ENCODE results near the gene CYSTM1.
A peak's percentile ranks its signal among the peaks of the same experiment; 100 is the strongest.
"Not testable (repeated sequence)": the region's sequence is repeated elsewhere in the genome, so short reads cannot be mapped to it uniquely, and the experiment has no call there.

Gene CYSTM1

DNA sequence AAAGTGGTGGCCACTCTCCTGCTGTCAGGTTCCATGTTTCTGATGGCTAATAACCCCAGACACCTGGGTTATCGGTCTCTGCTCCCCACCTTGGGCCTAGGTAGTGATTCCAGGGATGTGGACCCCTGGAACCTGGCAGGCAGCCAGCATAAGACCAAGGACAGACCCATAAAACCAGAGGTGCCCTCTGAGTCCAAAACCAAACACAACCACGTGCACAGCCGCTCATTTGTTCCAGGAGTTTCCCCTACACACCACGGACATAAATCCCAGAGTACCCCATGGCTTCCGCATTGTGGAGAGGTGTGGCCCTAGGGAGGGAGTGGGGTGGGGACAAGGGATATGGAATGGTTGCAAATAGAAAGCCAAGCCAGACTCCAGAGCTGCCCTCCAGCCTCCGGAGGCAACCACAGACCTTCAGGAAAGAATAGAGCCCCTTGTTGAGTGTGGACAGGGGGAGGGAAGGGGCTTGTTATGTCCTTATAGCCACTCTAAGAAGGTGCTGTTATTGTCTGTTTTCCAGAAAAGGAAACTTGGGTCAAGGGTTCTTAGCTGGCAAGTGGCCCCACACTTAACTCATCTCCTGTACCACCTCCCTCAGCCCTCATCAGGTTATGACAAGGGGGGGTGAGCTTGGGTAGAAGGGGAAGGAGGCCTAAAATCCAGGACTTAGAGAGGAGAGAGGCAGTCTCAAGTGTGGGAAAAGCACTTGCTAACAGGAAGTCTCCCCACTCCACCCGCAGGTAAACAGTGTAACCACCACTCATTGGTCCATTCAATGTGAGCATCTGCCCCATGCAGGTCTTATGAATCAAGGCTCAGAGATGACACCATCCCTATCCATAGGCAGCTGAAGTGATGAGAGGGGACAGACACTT lies 23.6 kb upstream of the CYSTM1 start:
- no peak for DNase-seq

DNA sequence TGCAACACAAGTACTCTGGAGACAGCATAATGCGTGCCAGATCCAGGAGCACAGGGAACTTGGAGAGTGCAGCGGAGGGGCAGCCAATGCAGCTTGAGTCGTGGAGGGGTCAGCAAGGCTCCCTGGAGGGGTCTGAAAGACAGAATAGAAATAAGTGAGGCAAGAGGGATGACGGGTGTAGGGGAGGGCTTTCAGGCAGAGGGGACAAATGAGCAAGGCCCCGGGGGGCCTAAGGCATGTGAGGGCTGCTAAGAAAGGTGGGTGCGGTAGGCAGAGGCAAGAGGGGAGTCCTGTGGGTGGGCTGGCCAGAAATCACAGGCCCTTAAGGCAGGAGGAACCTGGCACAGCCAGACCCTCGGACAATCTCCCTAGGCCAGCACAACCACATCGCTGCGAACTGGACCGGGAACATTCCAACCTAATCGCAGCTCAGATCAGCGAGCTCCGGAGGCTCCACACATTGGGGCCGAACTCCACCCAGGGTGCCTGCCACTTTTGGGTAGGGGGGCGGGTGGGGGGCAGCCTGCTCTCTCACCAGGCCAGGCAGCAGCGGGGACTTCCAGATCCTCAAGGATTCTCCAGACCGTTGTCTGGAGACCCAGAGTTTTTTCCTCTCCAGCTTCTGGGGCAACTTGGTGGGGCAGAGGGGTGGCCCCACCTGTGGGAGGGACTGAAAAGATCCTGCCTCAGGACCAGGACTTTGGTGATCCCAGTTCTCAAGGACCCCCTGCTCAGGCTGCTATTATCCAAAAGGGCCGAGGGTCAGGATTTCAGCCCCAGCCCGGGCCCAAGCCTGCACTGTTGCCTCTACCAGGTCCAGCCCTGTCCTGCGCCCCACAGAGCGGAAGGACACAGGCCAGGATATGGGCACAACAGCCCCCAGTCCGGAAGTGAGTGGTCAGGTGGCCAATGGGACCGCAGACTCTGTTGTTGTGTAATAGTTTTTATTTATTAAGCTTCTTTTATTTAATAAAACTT lies 22.7 kb upstream of the CYSTM1 start:
- no peak for DNase-seq

DNA sequence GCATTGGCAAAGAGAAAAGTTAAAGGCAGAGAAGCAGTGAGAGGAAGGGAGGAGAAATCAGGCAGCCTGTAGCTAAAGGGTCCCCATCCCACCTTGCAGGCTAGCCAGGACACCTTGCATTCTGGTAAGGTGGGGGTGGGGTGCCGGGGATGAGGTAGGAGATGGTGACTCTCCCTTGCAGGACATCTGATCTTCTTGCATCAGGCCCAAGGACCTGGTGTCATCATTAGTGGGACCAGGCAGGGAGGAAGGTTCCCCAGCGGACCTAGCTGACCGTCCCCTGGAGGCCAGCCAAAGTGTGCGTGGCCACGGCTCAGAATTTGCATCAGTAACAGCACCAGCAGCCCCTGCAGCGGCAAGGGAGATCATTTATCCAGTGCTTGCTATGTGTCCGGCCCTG lies 21.7 kb upstream of the CYSTM1 start:
- no peak for DNase-seq

DNA sequence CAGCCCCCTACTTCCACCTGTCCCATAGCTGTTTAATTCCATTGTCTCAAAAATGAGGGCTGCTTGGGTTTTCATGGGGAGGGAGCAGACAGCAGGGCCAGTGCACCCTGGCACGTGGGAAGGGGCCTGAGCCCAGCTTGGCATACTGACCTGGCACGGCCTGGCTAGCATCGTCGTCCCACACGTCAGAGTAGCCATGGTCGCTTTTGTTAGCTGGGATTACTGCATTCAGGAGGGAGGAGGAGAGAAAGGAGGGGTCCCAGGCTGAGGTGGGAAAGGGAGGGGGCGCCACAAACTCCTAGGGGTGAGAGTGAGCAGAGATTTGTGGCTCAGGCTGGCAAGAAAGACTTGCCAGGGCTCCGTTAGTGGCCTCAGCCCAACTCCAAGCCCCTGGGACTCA lies 21.1 kb upstream of the CYSTM1 start:
- no peak for DNase-seq

DNA sequence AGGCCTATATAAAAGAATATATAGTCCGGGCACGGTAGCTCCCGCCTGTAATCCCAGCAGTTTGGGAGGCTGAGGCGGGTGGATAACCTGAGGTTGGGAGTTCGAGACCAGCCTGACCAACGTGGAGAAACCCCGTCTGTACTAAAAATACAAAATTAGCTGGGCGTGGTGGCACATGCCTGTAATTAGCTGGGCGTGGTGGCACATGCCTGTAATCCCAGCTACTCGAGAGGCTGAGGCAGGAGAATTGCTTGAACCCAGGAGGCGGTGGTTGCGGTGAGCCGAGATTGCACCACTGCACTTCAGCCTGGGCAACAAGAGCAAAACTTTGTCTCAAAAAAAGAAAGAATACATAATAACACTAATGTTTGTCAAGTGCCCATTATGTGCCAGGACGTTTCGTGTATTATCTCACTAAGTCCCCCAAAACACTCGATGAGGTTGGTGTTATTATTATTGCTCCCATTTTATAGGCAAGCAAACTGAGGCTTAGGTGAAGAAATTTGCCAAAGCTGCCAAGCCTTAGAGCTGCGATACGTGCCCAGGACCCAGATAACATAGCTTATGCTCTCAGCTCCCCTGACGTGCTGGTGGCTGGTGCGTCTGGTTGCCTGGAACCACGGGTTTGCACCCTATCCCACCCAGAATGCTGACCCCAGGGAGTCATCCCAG lies 20.1 kb upstream of the CYSTM1 start:
- not testable (repeated sequence) for DNase-seq

DNA sequence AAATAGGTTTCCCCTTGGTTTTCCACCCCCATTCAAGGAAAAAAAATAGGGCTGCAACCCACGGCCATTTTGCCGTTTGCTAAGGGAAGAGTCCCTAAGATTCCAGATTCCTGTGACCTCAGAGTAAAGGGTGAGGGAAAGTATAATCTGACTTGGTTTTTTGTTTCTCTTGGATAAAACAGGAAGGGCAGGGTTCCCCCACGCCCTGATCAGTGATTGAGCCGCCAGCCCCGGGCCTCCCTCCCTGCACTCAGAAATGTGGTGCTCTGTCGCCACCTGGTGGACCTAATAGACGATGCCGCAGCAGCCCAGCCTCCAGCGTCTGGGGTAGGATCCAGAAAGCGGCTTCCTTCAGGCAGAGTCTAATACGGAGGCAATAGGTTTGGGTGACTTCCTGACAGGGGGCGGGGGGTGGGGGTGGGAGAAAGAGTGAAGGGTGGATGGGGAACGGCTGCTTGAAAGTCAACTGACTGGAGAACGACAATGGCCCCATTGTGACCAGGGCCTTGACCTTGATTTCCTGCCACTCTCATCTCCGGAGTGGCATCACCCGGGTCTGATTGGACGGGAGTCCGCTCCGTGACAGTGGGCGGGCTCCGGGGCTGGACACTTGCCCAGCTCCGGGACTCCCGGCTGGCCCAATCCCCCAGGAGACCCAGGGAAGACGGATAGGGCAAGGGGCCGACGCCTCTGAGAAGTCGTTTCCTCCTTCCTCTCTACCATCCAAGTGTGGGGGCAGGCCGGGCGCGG lies 17.8 kb upstream of the CYSTM1 start:
- DNase-seq = peak; percentile 92

DNA sequence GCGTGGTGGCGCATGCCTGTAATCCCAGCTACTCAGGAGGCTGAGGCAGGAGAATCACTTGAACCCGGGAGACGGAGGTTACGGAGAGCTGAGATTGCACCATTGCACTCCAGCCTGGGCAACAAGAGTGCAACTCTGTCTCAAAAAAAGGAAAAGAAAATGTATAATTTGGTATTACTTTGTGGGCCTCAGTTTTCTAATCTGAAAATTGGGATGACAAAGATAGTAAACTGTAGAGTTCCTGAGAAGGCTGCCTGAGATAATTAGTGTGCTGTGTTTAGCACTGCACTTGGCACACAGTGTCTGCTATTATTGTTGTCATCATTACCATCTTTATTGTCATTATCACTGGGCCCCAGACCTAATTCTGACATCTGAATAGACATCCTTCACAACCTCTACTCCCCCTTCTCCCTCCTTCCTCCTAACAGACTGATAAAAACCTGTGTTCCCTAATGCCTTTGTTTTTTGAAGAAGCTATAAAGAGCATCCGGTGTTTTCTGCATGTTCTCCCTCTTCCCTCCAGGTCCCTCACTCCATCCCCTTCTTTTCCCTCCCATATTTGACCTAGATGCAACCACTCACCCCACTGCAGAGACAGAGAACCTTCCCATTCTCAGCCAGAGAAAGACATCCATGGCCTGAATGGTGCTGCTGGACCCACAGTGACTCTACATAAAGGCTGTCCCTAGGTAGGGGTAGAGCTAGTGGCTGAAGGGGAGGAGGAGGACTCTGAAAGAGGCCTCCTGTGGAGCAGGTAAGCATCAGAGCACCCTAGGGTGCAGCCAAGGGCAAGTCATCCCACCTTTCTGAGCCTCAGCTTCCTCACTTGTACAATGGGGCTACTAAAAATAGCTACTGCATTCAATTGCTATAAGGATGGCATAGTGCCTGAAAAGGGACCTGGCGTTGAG lies 15.7 kb upstream of the CYSTM1 start:
- no peak for DNase-seq

DNA sequence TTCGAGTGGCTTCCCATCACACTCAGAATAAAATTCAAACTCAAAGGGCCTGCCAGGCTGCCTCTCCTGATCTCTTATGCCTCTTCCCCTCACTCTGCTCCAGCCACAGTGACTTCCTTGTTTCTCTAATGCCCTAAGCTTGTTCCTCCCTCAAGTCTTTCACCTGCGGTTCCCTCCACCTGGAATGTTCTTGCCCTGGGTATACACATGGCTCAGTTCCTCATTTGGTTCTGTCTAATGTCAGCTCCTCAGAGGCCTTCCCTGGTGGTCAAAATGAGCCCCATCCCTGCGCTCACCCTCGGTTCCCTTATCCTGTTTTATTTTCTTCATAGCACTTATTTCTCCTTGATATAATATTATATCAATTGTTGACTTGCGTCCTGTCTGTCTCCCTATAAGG lies 12.7 kb upstream of the CYSTM1 start:
- DNase-seq = no peak

DNA sequence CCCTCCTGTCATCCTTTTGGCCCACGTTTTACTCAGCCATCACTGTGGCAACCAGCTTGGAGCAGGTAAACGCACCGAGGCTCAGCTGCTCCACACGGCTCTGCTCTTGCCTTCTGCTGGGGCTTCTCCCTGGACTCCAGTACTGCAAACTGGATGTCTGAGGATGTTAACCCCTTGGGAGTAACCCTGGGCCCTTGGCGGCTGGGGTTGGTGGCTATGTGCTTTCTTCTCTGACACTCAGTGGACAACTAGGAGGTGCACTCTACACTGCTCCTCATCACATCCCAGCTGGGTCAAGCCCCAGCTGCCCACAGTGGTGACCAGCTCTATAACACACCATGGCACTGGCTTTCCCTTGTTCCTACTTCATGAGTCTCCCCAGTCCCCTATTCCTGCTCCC lies 12.2 kb upstream of the CYSTM1 start:
- no peak for DNase-seq

DNA sequence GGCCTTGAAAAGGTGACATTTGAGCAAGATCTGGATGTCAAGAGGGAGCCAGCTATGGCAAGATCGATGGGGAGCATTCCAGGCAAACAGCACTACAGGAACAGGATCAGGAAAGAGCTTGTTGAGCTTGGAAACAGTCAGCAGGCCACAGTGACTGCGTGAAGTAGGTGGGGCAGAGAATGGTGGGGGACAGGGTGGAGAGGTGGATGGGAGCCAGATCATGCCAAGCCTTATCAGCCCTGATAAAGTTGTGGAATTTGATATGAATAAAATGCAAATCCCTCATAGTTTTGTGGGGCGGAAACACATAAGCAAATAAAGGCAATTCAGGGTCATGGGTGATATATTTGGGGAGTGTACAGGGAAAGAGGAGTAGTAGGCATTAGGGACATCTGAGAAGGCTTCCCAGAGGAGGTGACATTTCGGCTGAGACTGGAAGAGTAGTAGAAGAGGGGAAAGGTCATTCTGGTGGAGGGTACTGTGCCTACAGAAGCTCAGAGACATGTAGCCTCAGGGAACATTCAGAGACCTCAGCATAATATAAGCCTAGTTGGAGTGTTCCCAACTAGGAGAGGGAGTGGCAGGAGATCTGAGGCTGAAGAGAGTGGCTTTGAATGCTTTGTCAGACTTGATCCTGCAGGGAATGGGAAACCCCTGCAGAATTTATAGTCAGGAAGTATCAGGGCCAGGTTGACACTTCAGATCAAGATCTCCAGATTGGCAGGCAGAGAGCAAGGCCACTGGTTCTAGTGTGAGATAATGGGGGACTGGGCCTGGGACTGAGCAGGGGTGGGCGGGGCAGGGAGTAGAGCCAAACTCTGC lies 9.7 kb upstream of the CYSTM1 start:
- no peak for DNase-seq

DNA sequence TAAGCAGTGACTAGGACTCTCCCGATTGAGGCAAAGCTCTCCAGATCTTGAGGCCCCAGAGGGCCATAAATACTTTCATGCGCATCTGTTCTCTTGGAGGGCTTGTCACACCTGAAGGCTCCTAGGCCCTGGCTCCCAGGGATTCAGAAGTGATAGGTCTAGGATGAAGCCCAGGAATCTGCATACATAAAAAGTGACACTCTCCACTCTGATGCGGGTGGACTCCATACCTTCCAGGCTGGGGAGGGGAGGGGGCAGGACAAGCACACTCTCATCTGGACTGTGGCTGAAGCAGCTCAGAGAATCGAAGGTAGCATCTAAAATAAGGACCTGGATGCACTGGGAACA lies 9.1 kb upstream of the CYSTM1 start:
- no peak for DNase-seq

DNA sequence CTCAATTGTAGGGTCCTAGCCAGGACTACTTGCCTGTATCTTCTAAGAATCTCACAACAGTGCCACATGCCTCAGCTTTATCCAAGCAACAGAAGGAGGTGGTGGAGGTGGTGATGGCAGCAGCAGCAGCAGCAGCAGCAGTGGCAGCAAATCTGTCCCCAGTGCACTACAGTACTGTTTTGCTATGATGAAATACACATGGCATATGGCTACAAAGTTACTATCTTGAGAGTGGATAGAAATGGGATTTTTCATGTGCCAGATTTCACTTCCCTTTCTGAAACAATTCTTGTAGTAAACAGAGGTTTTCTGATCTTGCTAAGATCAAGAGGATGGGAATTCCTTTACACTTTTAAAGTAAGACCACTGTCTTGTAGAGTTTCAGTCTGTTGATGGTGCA lies 8.1 kb upstream of the CYSTM1 start:
- no peak for DNase-seq

DNA sequence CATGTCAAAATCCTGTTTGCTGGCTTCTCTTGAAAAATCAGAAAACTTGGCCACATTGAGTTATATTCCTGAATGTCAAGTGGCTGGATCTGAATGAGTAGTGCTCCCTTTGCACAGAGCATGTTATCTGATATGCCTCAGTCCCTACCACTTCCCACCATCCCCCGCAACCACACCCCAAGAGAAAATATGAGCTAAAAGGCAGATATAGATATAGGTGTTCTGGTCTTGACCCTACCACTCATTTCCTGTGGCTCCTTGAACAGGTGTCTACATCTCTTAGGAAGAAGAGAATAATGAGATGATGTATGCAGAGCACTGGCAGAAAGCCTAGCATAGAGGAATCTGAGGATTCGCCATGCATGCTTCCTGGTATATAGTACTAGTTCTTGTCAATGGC lies 6.6 kb upstream of the CYSTM1 start:
- no peak for DNase-seq

DNA sequence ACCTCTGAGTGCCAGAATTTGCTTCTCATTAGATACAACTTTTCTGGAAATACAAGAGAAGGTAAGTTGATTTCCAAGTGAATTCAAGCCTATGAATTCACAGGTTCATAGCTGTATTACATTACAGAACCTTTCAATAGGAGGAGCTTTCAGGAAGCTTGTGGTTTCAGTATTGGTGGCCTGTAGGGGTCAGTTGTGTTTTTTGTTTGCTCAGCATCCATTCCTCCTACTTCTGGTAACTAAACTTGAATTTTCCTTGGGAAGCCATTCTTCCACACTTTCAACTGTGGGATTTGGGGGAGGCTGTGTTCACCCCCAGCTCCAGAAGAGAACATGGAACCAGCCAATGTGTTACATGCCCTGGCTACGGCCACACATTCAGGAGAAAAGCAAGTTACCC lies 5.6 kb upstream of the CYSTM1 start:
- no peak for DNase-seq

DNA sequence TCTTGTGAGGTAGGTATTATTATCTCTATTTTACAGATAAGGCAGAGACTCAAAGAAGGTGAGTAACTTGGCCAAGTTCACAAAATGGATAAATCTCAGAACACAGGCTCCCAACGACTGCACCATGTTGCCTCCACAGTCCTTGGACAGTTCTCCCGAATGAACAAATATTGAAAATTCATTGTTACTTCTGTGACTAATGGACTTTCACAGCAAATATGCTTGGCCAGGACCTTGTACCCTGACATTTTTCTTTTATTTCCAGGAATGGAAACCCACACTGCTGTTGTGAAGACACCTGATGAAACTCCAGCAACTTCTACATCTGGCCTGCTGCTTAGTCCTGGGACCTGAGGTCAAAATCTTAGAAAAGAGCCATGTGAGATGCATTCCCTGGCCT lies 2.5 kb upstream of the CYSTM1 start:
- no peak for DNase-seq

DNA sequence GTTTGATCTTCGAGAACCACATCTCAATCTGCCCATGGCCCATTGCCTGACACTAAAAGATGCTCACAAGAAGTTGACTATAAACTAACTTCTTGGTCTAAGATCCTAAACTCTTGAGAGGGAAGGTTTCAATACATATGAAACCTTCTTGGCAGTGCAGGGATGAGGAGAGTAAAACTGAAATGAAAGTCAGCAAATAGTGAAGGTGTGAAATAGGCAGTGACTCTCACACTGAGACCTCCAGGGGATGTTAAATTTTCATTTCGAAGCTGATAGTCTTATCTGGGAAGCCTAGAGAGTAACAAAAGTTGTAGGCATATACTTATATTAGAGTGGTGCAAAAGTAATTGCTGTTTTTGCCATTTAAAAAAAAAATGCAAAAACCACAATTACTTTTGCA lies 974 bp upstream of the CYSTM1 start:
- DNase-seq = no peak

DNA sequence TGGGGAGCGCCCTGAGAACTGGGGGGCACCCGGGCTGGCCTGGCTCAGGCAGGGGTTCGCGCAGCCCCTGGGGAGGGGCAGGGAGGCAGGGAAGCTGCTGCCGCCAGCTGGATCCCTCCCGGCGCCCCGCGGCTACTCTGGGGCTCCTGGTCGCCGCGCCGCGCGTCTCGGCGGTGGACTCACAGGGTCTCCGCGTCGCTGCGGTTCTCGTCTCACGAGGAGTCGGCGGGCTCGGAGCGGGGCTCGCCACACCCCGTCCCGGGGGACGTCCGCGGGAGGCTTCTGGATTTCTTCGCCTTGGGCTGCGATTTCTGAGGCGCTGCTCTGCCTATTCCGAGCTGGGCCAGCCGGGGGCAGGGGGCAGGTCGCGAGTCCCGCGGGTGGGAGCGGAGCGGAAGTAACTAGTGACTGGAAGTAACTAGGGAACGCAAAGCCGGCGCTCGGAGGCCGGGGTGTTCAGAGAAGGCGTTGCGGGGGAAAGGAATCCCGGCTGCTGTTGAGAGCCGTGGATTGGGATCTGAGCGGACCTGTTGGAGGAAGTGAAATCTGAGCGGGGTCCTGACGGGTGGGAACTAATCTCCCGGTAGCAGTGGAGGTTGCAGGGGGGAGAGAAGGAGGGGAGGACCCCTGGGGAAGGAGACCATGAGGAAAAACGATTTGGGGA lies 511 bp downstream of the CYSTM1 start:
- DNase-seq = peak; percentile 77

DNA sequence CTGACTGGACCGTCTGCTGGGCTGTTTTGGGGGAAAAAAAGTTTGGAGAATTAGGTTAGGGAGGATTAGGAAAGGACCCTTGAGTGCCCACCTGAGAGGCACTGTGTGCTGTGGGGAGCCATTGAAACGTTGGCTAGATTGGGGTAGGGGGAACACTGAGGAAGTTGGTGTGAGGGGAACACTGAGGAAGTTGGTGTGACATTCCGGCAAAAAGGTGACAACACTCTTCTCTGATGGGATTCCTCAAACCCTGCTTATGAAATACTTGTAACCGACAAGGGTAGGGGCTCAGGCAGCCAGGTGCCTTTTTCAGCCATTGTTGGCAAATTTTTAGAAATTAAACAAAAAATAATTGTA lies 1.0 kb downstream of the CYSTM1 start:
- DNase-seq = no peak

DNA sequence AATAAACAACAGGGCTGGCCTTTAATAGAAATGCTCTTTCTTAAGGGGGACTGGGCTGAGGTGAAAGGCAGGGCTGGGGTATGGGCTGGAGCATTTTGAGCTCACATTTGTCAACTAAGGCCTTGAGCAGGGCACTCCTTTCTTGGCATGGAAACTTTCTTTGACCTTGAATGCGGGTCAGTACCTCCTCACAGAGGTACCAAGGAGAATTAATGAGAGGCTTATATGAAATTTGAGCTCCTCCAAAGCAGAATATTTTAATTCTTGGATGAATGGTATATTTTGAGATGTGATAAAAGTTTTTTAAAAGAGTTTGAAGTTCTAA lies 3.1 kb downstream of the CYSTM1 start:
- no peak for DNase-seq

DNA sequence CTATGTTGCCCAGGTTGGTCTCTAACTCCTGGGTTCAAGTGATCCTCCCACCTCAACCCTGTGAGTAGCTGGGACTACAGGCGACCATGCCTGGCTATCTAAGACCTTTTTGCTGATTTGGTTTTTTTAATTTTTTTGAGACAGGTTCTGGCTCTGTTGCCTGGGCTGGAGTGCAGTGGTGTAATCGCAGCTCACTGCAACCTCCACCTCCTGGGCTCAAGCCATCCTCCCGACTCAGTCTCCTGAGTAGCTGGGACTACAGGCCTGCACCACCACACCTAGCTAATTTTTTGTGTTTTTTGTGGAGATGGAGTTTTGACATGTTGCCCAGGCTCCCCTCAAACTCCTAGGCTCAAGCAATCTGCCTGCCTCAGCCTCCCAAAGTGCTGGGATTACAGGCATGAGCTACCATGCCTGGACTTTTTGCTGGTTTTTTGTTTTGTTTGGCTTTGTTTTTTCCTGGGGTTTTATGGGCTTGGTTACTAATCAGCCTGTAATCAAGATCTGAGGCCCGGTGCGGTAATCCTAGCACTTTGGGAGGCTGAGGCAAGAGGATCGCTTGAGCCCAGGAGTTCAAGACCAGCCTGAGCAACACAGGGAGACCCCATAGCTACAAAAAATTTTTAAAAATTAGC lies 3.6 kb downstream of the CYSTM1 start:
- no peak for DNase-seq
